Stimulated activated CD4-positive, alpha-beta T cell treated with anti-CD3 and anti-CD28 coated beads, Interleukin-12 subunit alpha, Interleukin-12 subunit beta, amount 100 ng/mL, for 24 hours (primary cell): ENCODE data around the gene DNAJB4.
"Not testable (repeated sequence)": the region's sequence is repeated elsewhere in the genome, so short reads cannot be mapped to it uniquely, and the experiment has no call there.

Source experiments
- DNase-seq, 2 experiments: peaks; one replicate each; pipeline ENCODE4 v3.0.0-alpha.2; 2020; ENCODE audit warnings: low read depth in 2 of 2

Gene DNAJB4

GRCh38 chr1:77990629-77991204, 14.0 kb upstream of the DNAJB4 start:
- no peak for DNase-seq

- no peak for DNase-seq
These were observed 13.1 kb upstream of the DNAJB4 start for GRCh38 chr1:77991638-77992037.

GRCh38 chr1:77994117-77994705, 10.5 kb upstream of the DNAJB4 start:
- no peak for DNase-seq

GRCh38 chr1:77996734-77997133, 8.0 kb upstream of the DNAJB4 start:
- DNase-seq: no peak

- DNase-seq: not testable (repeated sequence)
These were observed 4.2 kb upstream of the DNAJB4 start for GRCh38 chr1:78000536-78000935.

GRCh38 chr1:78003070-78003746, 1.5 kb upstream of the DNAJB4 start:
- no peak for DNase-seq

- peak; percentile 14 to 20 for DNase-seq
These were observed 639 bp upstream of the DNAJB4 start for GRCh38 chr1:78003882-78004718.

- DNase-seq: no peak
These were observed 646 bp downstream of the DNAJB4 start for GRCh38 chr1:78005448-78005722.

- DNase-seq: no peak
These were observed 1.0 kb downstream of the DNAJB4 start for GRCh38 chr1:78005755-78006154.

- DNase-seq: no peak
These were observed 1.8 kb downstream of the DNAJB4 start for GRCh38 chr1:78006521-78006920.

GRCh38 chr1:78007677-78008341, 3.1 kb downstream of the DNAJB4 start:
- no peak for DNase-seq

GRCh38 chr1:78009276-78009675, 4.5 kb downstream of the DNAJB4 start:
- DNase-seq: no peak

- DNase-seq: no peak
These were observed 5.1 kb downstream of the DNAJB4 start for GRCh38 chr1:78009836-78010235.

GRCh38 chr1:78011050-78011449, 6.3 kb downstream of the DNAJB4 start:
- DNase-seq: no peak

GRCh38 chr1:78015148-78015547, 10.4 kb downstream of the DNAJB4 start:
- no peak for DNase-seq

GRCh38 chr1:78019024-78019423, 14.3 kb downstream of the DNAJB4 start:
- DNase-seq: no peak

GRCh38 chr1:78021134-78021533, 16.4 kb downstream of the DNAJB4 start:
- DNase-seq: not testable (repeated sequence)

- DNase-seq: no peak
These were observed 25.1 kb downstream of the DNAJB4 start for GRCh38 chr1:78029793-78030192.

GRCh38 chr1:78032996-78033796, 28.5 kb downstream of the DNAJB4 start:
- no peak for DNase-seq

GRCh38 chr1:78033797-78034172, 29.0 kb downstream of the DNAJB4 start:
- DNase-seq: no peak

- DNase-seq: no peak
These were observed 30.4 kb downstream of the DNAJB4 start for GRCh38 chr1:78035121-78035520.
